GM12872 (cell line): ENCODE data around the gene ERI2.

Source experiments
- CTCF ChIP-seq: IDR thresholded peaks from 3 replicates; pipeline ENCODE4 v1.5.1; 2011; ENCODE audit warnings: low read depth, mild to moderate bottlenecking, low read length, moderate library complexity; ENCODE audit not compliant: insufficient read depth

ERI2 gene

GRCh38 chr16:20773679-20774078, 32.6 kb downstream of the ERI2 start:
- no peak for TF ChIP-seq CTCF

GRCh38 chr16:20768818-20769217, 37.5 kb downstream of the ERI2 start:
- no peak for TF ChIP-seq CTCF

GRCh38 chr16:20768121-20768520, 38.2 kb downstream of the ERI2 start:
- TF ChIP-seq CTCF, result no peak

- no peak for TF ChIP-seq CTCF
These were observed 38.7 kb downstream of the ERI2 start for GRCh38 chr16:20767577-20767976.

GRCh38 chr16:20766294-20766693, 40.0 kb downstream of the ERI2 start:
- TF ChIP-seq CTCF, result no peak

- no peak for TF ChIP-seq CTCF
These were observed 40.5 kb downstream of the ERI2 start for GRCh38 chr16:20765732-20766131.

- TF ChIP-seq CTCF, result no peak
These were observed 42.6 kb downstream of the ERI2 start, which contains the start of gene ACSM3 for GRCh38 chr16:20763461-20764232. TSS of gene ACSM3 (plus strand) at chr16:20764014. CDS start at chr16:20770035, 6,021 bp downstream.
